Suppressor macrophage (primary cell): ENCODE results near the gene ALX4.

ENCODE experiments used
- DNase-seq, 4 experiments: peaks; one replicate each; pipeline ENCODE4 v3.0.0-alpha.2; 2020 to 2022

ALX4 gene

GRCh38 chr11:44335052-44335760 lies 25.3 kb upstream of the ALX4 start:
- no peak for DNase-seq

GRCh38 chr11:44334356-44335004 lies 24.5 kb upstream of the ALX4 start:
- DNase-seq: no peak

- DNase-seq: peak; percentile 18 to 33 (median 26)
Measured at GRCh38 chr11:44333271-44334218, 23.6 kb upstream of the ALX4 start.

- no peak for DNase-seq
Measured at GRCh38 chr11:44332665-44333064, 22.7 kb upstream of the ALX4 start.

GRCh38 chr11:44329472-44330230 lies 19.7 kb upstream of the ALX4 start:
- DNase-seq: no peak

GRCh38 chr11:44328138-44328660 lies 18.3 kb upstream of the ALX4 start:
- no peak for DNase-seq

GRCh38 chr11:44327730-44328129 lies 17.8 kb upstream of the ALX4 start:
- DNase-seq: no peak

- no peak for DNase-seq
Measured at GRCh38 chr11:44326615-44327475, 16.9 kb upstream of the ALX4 start.

- DNase-seq: no peak
Measured at GRCh38 chr11:44325698-44326097, 15.8 kb upstream of the ALX4 start.

- DNase-seq: no peak
Measured at GRCh38 chr11:44324749-44325525, 15.0 kb upstream of the ALX4 start.

GRCh38 chr11:44324222-44324621 lies 14.3 kb upstream of the ALX4 start:
- DNase-seq: no peak

GRCh38 chr11:44322243-44322642 lies 12.3 kb upstream of the ALX4 start:
- peak in 2 of 4 experiments; percentile 13 to 38 for DNase-seq

GRCh38 chr11:44321059-44321458 lies 11.1 kb upstream of the ALX4 start:
- DNase-seq: no peak

- DNase-seq: no peak
Measured at GRCh38 chr11:44320289-44320973, 10.5 kb upstream of the ALX4 start.

GRCh38 chr11:44319552-44320288 lies 9.8 kb upstream of the ALX4 start:
- DNase-seq: no peak

- DNase-seq: no peak
Measured at GRCh38 chr11:44319170-44319551, 9.2 kb upstream of the ALX4 start.

GRCh38 chr11:44318369-44318768 lies 8.4 kb upstream of the ALX4 start:
- no peak for DNase-seq

GRCh38 chr11:44316659-44317240 lies 6.8 kb upstream of the ALX4 start:
- DNase-seq: peak in 1 of 4 experiments; percentile 11
